SK-N-MC (cell line): ENCODE data around the gene ARHGEF6.

ENCODE experiments used
- EZH2 ChIP-seq: fragments of 200-600 bp; sonication (generic); IDR thresholded peaks from one replicate; pipeline ENCODE4 v1.6.1; 2017; ENCODE audit warnings: antibody characterized with exemption
- POLR2AphosphoS5 ChIP-seq: IDR thresholded peaks from 2 replicates; pipeline ENCODE4 v1.6.1; 2012; ENCODE audit warnings: mild to moderate bottlenecking, low read depth, low read length, borderline replicate concordance

- TF ChIP-seq POLR2AphosphoS5, result no peak
- no peak for TF ChIP-seq EZH2
Observed at GRCh38 chrX:136755411-136755810, 25.3 kb downstream of the ARHGEF6 start.
